K562 (cell line): ENCODE measurements around the gene SPIC. TPM values are rescaled to one million over a fixed set of nuclear protein-coding genes. Genes with fewer than 3 reads are reported as not detected.

Experiments
- ESRRA ChIP-seq: fragments of 450-650 bp; IDR thresholded peaks from 2 replicates; pipeline ENCODE4 v1.6.1; 2014; ENCODE audit warnings: low read depth, mild to moderate bottlenecking, moderate library complexity, borderline replicate concordance
- TAF15 ChIP-seq: fragments of 200-400 bp; formaldehyde crosslinking; IDR thresholded peaks from 2 replicates; pipeline ENCODE4 v1.6.1; 2017; ENCODE audit warnings: mild to moderate bottlenecking, low read depth, low read length, moderate library complexity
- ZNF316 ChIP-seq: fragments of 450-650 bp; IDR thresholded peaks from 2 replicates; pipeline ENCODE4 v1.6.1; 2016
- ZNF444 ChIP-seq: fragments of 250-450 bp; sonication (Bioruptor Pico); IDR thresholded peaks from 2 replicates; pipeline ENCODE4 v1.4.0; 2020; ENCODE audit warnings: mild to moderate bottlenecking, moderate library complexity
- polyA plus RNA-seq, 8 experiments: library from polyadenylated mRNA; depleted of rRNA in 4 of 8; stranded (reverse) in 5 of 8; unstranded in 3 of 8; fragments of >200 nt; fragmentation: Nextera tagmentation in 2 of 8; fragmentation: Illumina TruSeq in 1 of 8; extraction: Ambion mirVana in 2 of 8; extraction: Trizol in 1 of 8; gene quantifications; 2 replicates each; pipeline versions ENCODE4 v1.2.1 to v1.2.3, GENCODE V29; 2011 to 2014; ENCODE audit warnings: inconsistent platforms in 1 of 8, missing spikeins in 1 of 8
- total RNA-seq, 7 experiments: library from RNA; depleted of rRNA in 6 of 7; stranded (reverse); fragments of >200 nt in 6 of 7; fragmentation: Illumina TruSeq in 2 of 7; extraction: Trizol in 2 of 7; gene quantifications; 2 replicates each; pipeline versions ENCODE4 v1.2.1 to v1.2.3, GENCODE V29; 2011 to 2021; ENCODE audit warnings: low replicate concordance in 1 of 7
- TF ChIP-seq, protein P1 (sequence below): sonication (generic); formaldehyde crosslinking; IDR thresholded peaks from 2 replicates; pipeline ENCODE4 v1.8.0; 2022; ENCODE audit warnings: mild to moderate bottlenecking, missing genetic modification reagents
- TF ChIP-seq, protein P2 (sequence below): sonication (generic); formaldehyde crosslinking; IDR thresholded peaks from 2 replicates; pipeline ENCODE4 v1.8.0; 2022; ENCODE audit warnings: mild to moderate bottlenecking, missing genetic modification reagents
- TF ChIP-seq, protein P3 (sequence below): fragments of 200-800 bp; sonication (Bioruptor generic); IDR thresholded peaks from 2 replicates; pipeline ENCODE4 v1.6.1; 2017; ENCODE audit warnings: missing genetic modification characterization, missing compliant biosample characterization

The SPIC gene
- total and polyA plus RNA-seq, 9 of the 15 experiments (the other 6 are each of a cell fraction or from before 2014, with no cell fraction given), result not detected

DNA sequence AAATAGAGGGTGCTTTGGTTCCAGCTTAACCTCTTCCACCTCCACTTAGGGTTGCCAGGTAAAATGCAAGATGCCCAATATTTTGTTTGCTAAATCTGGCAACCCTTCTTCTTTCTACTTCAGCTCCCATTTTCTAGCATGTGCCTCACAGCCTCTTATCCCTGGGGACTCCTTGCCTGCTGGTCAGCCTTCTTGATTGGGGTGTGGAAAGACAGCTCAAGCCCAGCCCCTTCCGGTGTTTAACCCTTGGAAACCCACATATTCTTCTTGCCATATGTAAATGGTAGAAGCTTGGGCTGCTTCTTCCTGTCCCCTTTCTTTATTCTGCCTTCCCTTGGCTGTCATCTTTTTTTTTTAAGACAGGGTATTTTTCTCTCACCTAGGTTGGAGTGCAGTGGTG, 5.7 kb downstream of the SPIC start (continued):
- TF ChIP-seq, protein P1, sequence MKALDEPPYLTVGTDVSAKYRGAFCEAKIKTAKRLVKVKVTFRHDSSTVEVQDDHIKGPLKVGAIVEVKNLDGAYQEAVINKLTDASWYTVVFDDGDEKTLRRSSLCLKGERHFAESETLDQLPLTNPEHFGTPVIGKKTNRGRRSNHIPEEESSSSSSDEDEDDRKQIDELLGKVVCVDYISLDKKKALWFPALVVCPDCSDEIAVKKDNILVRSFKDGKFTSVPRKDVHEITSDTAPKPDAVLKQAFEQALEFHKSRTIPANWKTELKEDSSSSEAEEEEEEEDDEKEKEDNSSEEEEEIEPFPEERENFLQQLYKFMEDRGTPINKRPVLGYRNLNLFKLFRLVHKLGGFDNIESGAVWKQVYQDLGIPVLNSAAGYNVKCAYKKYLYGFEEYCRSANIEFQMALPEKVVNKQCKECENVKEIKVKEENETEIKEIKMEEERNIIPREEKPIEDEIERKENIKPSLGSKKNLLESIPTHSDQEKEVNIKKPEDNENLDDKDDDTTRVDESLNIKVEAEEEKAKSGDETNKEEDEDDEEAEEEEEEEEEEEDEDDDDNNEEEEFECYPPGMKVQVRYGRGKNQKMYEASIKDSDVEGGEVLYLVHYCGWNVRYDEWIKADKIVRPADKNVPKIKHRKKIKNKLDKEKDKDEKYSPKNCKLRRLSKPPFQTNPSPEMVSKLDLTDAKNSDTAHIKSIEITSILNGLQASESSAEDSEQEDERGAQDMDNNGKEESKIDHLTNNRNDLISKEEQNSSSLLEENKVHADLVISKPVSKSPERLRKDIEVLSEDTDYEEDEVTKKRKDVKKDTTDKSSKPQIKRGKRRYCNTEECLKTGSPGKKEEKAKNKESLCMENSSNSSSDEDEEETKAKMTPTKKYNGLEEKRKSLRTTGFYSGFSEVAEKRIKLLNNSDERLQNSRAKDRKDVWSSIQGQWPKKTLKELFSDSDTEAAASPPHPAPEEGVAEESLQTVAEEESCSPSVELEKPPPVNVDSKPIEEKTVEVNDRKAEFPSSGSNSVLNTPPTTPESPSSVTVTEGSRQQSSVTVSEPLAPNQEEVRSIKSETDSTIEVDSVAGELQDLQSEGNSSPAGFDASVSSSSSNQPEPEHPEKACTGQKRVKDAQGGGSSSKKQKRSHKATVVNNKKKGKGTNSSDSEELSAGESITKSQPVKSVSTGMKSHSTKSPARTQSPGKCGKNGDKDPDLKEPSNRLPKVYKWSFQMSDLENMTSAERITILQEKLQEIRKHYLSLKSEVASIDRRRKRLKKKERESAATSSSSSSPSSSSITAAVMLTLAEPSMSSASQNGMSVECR, result no peak
- TF ChIP-seq TAF15 (no peak), ESRRA (no peak), ZNF316 (no peak), ZNF444 (CRISPR knock-in tag) (no peak)
- TF ChIP-seq, protein P2, sequence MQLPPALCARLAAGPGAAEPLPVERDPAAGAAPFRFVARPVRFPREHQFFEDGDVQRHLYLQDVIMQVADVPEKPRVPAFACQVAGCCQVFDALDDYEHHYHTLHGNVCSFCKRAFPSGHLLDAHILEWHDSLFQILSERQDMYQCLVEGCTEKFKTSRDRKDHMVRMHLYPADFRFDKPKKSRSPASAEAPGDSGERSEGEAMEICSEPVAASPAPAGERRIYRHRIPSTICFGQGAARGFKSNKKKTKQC, result no peak
- TF ChIP-seq, protein P3, sequence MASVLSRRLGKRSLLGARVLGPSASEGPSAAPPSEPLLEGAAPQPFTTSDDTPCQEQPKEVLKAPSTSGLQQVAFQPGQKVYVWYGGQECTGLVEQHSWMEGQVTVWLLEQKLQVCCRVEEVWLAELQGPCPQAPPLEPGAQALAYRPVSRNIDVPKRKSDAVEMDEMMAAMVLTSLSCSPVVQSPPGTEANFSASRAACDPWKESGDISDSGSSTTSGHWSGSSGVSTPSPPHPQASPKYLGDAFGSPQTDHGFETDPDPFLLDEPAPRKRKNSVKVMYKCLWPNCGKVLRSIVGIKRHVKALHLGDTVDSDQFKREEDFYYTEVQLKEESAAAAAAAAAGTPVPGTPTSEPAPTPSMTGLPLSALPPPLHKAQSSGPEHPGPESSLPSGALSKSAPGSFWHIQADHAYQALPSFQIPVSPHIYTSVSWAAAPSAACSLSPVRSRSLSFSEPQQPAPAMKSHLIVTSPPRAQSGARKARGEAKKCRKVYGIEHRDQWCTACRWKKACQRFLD, result no peak
